HK-2 (cell line): ENCODE measurements around the gene TMEM253.
A peak's percentile ranks its signal among the peaks of the same experiment; 100 is the strongest.

Source experiments
- DNase-seq: peaks from one replicate; pipeline ENCODE4 v3.0.0-alpha.2; 2018; ENCODE audit not compliant: unreplicated experiment

The TMEM253 gene

DNA sequence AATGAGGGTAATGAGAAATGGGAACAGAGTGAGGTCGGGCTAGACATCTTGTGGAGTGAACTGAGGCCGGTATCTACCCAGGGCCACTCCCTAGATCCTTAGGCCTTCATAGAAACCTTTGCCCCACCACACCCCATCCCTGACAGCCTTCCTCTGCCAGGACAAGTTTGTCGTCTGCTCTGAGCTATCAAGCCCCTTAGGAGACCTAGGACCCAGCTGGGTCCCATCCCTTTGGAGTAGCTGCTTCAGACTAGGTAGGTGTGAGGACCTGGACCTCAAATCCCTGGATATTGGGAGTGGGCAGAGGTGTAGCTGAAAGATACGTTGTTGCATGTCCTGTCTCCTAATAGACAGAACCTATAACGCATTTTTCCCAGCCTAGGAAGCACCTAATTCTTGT lies at the start of gene TMEM253:
TSS of gene TMEM253 (plus strand) at position 136 of the 400 bp plus-strand sequence. CDS start 278 bp downstream, outside the sequence.
- DNase-seq = no peak

DNA sequence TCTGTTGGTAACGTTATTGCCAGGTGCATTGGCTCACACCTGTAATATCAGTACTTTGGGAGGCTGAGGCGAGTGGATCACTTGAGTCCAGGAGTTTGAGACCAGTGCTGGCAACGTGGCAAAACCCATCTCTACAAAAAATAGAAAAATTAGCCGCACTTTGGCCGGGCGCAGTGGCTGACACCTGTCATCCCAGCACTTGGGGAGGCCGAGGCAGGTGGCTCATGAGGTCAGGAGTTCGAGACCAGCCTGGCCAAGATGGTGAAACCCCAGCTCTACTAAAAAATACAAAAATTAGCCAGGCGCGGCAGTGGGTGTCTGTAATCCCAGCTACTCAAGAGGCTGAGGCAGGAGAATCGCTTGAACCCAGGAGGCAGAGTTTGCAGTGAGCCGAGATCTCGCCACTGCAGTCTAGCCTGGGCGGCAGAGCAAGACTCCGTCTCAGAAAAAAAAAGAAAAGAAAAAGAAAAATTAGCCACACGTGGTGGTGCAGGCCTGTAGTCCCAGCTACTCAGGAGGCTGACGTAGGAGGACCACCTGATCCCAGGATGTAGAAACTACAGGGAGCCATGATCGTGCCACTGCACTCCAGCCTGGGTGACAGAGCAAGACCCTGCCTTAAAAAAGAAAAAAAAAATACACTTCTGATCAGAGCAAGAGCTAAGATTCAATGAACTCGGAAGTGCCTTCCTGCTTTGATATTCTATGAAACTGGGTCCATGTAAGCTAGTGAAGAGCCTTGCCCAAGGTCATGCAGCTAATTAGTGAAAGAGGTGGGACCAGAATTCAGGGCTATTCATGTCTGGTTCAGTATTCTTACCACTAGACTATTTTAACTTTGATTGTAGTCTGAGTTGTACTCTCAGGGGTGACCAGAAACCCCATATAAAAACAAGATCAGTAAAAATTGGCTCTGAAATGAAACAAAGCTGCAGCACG lies 47.4 kb upstream of the TMEM253 start:
- no peak for DNase-seq

DNA sequence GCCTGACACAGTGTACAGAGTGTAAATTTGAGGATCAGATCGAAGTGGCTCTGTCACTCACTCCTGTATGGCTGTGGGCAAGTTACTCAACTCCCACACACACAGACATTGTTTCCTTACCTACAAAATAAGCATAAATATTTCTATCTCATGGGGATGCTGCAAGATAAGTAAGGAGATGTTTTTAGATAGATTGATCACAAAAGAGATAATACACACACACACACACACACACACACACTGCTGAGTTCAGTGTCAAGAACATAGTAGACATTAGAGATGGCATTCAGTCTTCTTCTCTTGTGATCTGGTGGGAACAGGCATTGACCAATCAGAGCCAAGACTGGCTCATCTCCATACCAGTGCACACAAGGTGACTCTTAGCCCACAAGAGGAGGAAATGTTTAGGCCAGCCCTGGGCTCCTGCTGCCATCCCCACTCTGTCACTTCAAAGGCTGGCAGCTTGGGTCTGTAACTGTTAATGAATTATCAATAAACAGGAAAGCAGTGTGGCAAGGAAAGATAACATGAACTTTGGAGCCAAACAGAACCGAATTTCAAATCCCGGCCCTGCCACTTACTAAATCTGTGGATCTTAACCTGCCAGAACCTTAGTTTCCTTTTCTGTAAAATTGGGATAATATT lies 46.6 kb upstream of the TMEM253 start:
- no peak for DNase-seq

DNA sequence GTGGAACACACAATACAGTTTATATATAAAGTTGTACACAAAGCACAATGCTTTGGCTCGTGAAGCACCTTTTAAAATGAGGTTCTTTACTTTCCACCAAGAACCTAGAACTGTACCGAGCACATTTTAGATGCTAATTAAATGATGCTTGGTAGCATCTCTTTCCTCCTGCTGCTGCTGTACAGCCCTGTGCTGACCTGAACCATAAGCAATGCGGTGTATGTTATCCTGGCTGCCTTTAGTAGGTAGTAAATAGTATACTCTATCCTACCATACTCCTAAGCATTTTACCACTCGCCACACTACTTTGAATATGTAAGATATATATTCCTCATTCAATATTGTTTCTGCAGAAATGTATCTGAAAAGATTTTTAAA lies 46.1 kb upstream of the TMEM253 start:
- DNase-seq = no peak

GRCh38 chr14:21055432-21056117 lies 45.3 kb upstream of the TMEM253 start:
- no peak for DNase-seq

GRCh38 chr14:21056520-21057163 lies 44.2 kb upstream of the TMEM253 start:
- DNase-seq = no peak

- no peak for DNase-seq
Observed at GRCh38 chr14:21057803-21058675, 42.8 kb upstream of the TMEM253 start, which contains the start of gene RNASE8. Gene RNASE8 (plus strand): TSS chr14:21057822. CDS start chr14:21057893, 71 bp downstream.

DNA sequence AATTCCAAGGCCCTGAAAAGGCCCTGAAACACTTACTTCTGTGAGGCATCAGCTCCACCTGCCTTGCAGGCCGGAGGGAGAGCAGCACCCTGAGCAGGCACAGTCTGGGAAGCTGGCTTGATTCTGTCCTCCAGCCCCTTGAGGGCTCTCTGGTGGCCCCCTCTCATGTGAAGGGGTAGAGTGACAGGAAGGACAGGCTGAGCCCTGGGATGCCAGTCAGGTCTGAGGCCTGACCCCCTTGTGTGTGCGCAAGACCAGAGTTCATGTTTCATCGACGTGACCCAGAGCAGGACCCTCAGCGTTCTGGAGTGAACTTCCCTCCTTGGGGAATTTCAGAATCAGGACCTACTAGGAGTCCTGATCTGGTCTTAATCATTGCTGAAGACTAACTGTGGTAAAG lies 42.0 kb upstream of the TMEM253 start:
- DNase-seq = no peak

DNA sequence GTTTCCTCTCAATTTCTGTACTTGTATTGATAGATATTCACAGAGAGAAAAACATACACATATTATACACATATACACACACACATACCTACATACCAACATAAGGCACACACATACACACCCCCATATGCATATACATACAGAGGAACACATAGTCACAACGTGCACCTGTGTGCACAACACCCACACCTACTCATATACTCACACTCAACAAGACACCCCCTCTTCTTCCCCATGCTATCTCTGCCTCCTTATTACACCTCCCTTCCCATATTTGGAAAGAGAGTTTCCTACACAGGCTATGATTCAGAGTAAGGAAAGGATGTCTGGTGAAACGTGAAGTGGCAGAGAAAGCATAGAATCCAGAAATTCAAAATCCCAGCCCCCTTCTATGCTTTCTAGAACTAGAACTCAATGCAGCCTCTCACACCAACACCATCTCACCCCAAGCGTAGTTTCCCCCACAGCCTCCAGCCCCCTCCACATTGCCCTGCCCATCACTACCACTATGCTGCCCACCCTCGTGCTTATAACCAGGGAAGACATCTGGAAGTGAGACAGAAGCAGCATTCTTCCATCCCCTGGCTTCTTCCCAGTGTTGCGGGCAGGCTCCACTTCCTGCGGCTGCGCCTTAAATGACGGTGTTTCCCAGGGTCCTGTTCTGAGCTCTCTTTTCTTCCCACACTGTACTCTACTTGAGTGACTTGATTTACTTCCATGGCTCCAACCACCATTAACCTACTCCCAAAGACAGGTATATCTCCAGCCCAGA lies 40.8 kb upstream of the TMEM253 start:
- no peak for DNase-seq

- DNase-seq = no peak
Observed at GRCh38 chr14:21060614-21061346, 40.1 kb upstream of the TMEM253 start.

GRCh38 chr14:21061347-21061668 lies 39.6 kb upstream of the TMEM253 start:
- no peak for DNase-seq

GRCh38 chr14:21063479-21063878 lies 37.4 kb upstream of the TMEM253 start:
- DNase-seq = no peak

DNA sequence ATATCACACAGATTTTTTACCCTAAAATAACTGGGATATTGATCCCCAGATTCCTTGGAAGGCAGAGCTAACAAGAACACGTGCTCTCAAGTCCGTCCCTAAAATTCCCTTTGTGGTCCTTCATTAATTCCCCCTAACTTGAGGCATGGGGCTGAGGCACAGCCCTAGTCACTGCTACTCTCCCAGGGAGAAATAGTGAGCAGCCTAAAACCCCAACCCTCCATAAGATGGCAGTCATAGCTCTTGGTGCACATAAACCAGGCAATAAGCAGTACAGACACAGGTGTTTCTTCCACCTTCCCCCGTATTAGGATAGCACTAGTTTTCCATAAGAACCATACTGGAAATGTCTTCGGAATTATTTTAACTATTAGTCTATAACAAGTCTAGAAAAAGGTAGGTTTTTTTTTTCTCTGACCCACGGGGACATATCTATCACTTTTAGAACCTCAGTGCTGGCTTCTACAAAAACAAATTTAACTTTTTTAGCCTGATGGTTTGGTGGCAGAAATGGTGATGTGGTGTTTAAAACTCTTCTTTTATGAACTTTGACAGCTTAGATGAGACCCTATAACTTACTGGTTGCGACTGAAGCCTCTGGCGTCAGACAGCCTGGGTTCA lies 33.9 kb upstream of the TMEM253 start:
- DNase-seq = no peak

DNA sequence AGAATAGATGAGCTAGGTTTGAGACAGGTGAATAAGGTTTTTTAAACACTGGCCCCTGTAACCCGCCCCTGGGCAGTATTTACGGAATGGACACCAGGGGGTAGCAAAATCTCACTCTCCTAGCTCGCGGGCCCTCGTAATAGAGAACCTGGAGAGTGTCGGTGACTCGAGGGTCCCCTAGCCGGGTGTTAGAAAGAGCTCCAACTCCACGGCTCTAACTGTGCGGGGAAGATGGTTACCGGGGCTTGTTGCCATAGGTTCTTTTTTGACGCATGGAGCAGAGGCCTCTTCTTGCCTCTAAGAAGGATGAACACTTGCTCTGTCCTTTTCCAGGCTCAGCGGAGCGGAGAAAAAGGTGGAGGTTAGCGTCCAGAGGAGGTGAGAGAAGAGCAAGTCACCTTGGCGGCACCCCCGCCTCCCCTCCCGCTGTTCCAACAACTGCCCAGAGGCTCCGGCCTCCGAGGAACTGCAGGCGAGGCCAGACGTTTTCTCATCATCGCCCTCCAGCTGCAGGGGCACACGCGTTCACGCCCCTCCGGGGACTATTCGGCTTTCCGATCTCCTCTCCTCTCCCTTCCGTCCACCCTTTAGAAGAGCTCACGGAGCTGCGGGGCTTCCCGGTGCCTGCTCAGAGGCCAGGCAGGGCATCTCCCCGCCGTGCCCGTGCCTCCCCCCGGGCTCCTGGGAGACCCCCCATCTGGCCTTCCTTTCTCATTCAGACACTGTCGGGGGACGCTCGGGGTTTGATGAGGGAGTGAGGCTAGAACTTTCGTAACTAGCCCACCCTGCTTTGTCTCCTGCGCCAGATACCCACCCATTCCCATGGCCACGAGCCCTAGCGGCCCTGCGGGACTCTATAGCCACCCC lies 32.1 kb upstream of the TMEM253 start:
- peak; percentile 59 for DNase-seq

DNA sequence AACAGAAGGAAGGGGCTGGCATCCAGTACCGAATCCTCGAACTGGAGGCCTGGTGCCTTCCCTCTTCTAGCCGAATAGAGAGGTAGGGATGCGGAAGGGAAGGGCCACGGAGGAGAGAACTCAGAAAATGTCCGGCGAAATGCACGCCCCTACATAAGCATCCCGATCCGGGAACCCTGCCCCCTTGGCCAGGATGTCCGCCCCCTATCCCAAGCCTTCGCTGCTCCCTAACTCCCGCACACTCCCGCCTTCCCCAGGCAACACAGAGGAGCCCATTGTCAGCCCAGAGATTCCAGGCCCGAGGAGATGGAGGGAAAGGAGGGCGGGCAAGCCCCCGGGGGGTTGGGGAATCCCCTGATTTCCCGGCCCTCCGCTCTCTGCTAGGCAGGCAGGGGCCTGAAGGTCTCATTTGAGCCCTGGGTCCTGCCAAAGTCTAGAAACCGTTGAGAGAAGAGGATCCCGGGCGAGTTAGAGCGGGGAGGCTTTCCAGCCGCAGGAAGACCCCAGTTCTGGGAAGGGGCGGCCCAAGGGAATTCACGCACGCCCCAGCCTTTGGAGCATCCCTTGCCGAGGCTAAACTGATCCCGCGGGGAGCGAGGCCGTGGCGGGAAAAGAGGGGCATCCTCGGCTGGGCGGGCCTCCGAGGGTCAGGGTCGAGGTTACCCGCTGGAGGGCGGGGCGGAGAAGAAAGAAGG lies 31.3 kb upstream of the TMEM253 start:
- no peak for DNase-seq

DNA sequence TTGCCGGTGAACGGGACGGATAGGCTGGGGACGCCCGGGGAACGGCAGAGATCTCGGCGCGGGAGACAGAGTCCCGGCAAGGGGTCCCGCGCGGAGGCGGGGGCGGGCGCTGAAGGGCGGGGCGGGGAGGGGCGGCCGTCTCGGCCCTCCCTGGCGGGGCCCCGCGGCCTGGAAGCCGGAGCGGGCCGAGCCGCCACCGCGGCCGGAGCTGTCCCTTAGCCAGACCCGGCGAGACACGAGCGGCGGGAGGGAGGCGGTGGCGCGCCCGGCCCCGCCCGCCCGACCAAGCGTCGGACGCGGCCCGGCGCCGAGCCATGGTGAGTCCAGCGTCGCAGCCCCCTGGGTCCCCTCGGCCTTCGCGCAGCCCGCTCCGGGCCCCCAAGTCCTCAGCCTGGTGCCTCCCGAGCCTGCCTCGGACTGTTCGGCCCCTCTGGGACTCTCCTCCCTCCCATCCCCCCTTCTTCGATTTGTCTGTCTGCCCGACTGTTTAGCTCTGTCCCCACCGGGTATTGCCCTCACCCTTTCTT lies 30.7 kb upstream of the TMEM253 start, which contains the start of gene ARHGEF40:
TSS of gene ARHGEF40 (plus strand) at position 222 of the 527 bp plus-strand sequence. CDS start at position 315, 93 bp downstream.
- DNase-seq = peak; percentile 47

DNA sequence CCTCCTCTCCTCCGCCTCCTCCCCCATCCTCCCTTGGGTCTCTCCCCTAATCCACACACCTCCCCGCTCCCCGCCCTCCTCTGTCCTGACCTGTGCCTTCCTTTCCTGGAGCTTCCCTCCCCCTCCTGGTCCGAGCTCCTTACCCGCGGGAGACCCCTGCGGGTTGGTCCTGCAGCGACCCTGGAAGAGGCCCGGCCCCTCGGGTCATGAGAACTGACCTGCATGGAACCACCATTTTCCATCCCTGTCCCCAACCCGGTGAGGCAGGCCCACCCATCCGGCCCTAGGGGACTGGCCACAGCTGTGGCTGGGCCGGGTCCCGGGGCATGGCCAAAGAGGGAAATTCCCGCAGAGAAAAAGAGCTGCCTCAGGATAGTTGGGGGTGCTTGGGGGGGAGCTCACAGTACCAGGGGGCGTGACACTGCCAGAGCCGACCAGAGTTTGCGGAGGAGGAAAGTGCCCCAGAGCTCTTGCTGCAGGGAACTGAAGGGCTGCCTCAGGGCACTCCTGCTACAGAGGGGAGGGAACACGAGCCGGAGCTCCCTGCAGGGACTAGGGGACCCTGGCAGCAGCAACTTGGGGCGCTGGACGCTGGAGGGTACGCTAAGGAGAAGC lies 30.1 kb upstream of the TMEM253 start:
- peak; percentile 65 for DNase-seq
